ENCODE measurements around the gene MADCAM1. TPM values are rescaled to one million over a fixed set of nuclear protein-coding genes. Genes with fewer than 3 reads are reported as not detected.

Gene MADCAM1
- total and polyA plus RNA-seq, 8 donors = 0.52 to 11.7 (median 6.7) TPM; not detected in 1

DNA sequence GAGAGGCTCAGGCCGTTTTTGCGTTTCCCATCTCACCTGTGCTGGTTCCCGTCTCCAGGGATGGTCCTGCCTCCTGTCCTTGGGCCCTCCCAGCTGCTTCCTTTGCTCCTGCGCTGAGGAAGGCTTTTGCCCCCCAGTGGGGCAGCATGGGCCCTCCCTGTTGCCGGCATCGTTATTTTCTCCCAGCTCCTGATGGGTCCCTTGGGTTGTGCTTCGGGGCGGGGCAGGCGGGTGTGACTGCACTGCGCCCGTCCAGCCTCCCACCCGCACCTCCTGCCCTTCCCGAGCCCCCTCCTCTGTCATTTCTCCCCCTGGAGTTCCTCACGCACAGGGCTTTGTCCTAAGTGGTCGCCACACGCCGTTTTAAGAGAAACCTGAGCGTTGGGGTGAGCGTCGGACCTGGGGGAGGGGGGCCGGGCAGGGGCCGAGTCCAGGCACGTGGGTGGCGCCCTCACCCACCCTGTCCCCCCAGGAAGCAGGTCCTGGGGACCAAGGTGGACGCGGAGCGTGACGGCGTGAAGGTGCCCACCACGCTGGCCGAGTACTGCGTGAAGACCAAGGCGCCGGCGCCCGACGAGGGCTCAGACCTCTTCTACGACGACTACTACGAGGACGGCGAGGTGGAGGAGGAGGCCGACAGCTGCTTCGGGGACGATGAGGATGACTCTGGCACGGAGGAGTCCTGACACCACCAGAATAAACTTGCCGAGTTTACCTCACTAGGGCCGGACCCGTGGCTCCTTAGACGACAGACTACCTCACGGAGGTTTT is 44.8 kb downstream of the MADCAM1 start:
- no peak for TF ChIP-seq CTCF (IDR thresholded peaks at IDR 0.05)
- Histone ChIP-seq H3K4me3 (no peak overlapping the region), H3K27ac (no peak overlapping the region), H3K36me3 (peaks cover 0 to 60% of the 10 kb centered on the region in 2 donors), H3K9me3 (no peaks in the 10 kb centered on the region), H3K4me1 (peaks cover 0 to 4% of the 10 kb centered on the region in 2 donors), H3K27me3 (no peaks in the 10 kb centered on the region)
- ATAC-seq = no peak
- DNase-seq = no peak
- intact Hi-C loops (cut with DNase I) = no loop called here

- peaks cover 0 to 54% of the 10 kb centered on the region in 2 donors for H3K36me3 ChIP-seq
- H3K4me1 ChIP-seq = no peaks in the 10 kb centered on the region
- intact Hi-C loops (cut with DNase I) = no loop called here
- no peak overlapping the region for H3K4me3 ChIP-seq
- no peaks in the 10 kb centered on the region for H3K9me3 ChIP-seq
- no peak overlapping the region for H3K27ac ChIP-seq
- no peak for DNase-seq
- H3K27me3 ChIP-seq = no peaks in the 10 kb centered on the region
- no peak for ATAC-seq
- no peak for TF ChIP-seq CTCF (IDR thresholded peaks at IDR 0.05)
These were observed 45.4 kb downstream of the MADCAM1 start for GRCh38 chr19:541699-542098.

DNA sequence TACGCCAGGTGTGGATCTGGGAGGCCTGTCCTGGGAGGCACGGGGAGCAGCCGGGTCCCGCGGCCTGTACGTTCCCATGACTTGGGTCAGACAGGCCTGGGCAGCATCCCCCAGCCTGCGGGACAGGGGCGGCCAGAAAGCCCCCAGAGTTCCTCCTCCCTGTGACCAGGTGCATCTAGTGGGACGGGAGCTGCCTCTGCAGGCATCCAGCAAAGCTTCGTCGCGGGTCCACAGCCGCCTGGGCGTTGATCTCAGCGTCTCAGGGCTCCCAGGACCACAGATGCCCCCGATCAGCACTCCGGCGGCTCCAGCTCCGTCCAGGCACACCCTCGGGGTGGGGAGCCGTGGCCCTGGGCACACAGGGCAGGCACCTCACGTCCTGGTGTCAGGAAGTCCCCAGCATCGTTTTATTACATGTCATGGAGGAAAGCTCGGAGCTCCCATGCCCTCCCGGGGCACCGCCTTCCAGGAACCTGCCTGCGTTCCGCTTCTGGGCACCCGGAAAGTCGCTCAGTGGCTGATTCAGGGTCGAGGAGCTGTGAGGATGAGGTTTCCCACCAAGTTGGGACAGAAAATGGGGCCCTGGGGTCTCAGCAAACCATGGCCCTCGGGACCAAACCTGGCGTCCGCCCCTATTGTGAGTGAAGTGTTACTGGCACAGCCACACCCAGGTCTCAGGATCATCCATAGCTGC is 46.0 kb downstream of the MADCAM1 start:
- intact Hi-C loops (cut with DNase I) = no loop called here
- no peak for ATAC-seq

DNA sequence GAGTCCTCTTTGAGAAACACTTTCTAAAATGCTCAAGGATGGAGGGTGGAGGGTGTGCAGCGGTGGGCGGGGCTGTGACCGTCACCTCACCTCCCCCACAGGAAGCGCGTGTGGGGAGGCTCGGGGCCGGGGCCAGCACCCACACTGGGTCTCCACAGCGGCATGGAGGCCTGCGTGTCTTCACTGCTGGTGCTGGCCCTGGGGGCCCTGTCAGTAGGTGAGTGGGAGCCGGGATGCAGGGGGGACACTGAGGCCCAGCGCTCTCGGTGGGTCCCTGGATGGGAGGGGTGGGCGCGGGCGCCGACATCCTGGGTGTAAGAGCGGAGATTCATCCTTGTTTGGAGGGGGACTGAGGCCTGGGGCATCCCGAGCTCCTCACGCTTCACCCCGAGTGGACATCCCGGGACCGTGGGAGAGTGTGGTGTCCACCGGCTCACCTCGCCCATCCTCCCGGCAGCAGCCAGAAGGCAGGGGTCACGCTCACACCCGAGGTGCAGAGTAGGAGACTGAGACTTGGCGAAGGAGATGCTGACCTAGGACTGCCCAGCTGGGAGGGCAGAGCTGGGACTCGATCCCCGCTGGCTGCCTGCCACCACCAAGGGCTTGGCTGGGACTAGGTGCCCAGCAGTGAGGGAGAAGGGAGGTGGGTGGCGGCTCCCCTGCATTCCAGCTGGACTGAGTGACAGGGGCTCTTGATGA is 47.8 kb downstream of the MADCAM1 start, which contains the start of gene GZMM:
GZMM (plus strand) TSS at position 144 of the 699 bp plus-strand sequence; CDS start at position 163, 19 bp downstream.
- H3K27ac ChIP-seq = no peak within 1 kb of the TSS
- H3K27me3 ChIP-seq = peaks cover 0 to 3% of the 10 kb centered on the region in 2 donors
- no peaks in the 10 kb centered on the region for H3K4me1 ChIP-seq
- intact Hi-C loops (cut with DNase I) = no loop called here
- no peak within 1 kb of the TSS for H3K4me3 ChIP-seq
- ATAC-seq (peak; percentile 32), DNase-seq (peak in 1 of 4 donors; percentile 73)
- peaks cover 0 to 30% of the 10 kb centered on the region in 2 donors for H3K36me3 ChIP-seq
- TF ChIP-seq CTCF (IDR thresholded peaks at IDR 0.05) = no peak
- no peaks in the 10 kb centered on the region for H3K9me3 ChIP-seq

More for the DNA sequence above, 46.0 kb downstream of the MADCAM1 start:
- Histone ChIP-seq H3K27ac (no peak overlapping the region), H3K4me3 (no peak overlapping the region), H3K4me1 (no peaks in the 10 kb centered on the region), H3K9me3 (no peaks in the 10 kb centered on the region), H3K36me3 (peaks cover 0 to 48% of the 10 kb centered on the region in 2 donors), H3K27me3 (no peaks in the 10 kb centered on the region)
- no peak for DNase-seq
- no peak for TF ChIP-seq CTCF (IDR thresholded peaks at IDR 0.05)
